DOHH2 (cell line): ENCODE measurements around the gene SH3TC2.

Experiments
- EZH2phosphoT487 ChIP-seq: fragments of 200-600 bp; sonication (generic); IDR thresholded peaks from 2 replicates; pipeline ENCODE4 v1.6.1; 2017; ENCODE audit warnings: borderline replicate concordance, mild to moderate bottlenecking, antibody characterized with exemption, low read length, moderate library complexity, mixed read lengths
- TF ChIP-seq, protein P1 (sequence below): fragments of 200-600 bp; sonication (generic); IDR thresholded peaks from one replicate; pipeline ENCODE4 v1.5.1; 2014; ENCODE audit warnings: antibody characterized with exemption, mild to moderate bottlenecking, low read depth, low read length; ENCODE audit not compliant: poor library complexity, severe bottlenecking

GRCh38 chr5:148961261-148962199, 101.3 kb downstream of the SH3TC2 start:
- TF ChIP-seq, protein P1, sequence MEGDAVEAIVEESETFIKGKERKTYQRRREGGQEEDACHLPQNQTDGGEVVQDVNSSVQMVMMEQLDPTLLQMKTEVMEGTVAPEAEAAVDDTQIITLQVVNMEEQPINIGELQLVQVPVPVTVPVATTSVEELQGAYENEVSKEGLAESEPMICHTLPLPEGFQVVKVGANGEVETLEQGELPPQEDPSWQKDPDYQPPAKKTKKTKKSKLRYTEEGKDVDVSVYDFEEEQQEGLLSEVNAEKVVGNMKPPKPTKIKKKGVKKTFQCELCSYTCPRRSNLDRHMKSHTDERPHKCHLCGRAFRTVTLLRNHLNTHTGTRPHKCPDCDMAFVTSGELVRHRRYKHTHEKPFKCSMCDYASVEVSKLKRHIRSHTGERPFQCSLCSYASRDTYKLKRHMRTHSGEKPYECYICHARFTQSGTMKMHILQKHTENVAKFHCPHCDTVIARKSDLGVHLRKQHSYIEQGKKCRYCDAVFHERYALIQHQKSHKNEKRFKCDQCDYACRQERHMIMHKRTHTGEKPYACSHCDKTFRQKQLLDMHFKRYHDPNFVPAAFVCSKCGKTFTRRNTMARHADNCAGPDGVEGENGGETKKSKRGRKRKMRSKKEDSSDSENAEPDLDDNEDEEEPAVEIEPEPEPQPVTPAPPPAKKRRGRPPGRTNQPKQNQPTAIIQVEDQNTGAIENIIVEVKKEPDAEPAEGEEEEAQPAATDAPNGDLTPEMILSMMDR, result no peak
- no peak for TF ChIP-seq EZH2phosphoT487
